IMR-90 (cell line): ENCODE data around the gene RBFOX1.

Experiments used
- CTCF ChIP-seq: conservative IDR thresholded peaks from 2 replicates; pipeline ENCODE4 v1.5.1; 2012; ENCODE audit warnings: mild to moderate bottlenecking, low read depth, low read length, improper control_type of control experiment
- MAZ ChIP-seq: IDR thresholded peaks from 2 replicates; pipeline ENCODE4 v1.6.1; 2012; ENCODE audit warnings: low read depth, mild to moderate bottlenecking, low read length, improper control_type of control experiment, moderate library complexity, borderline replicate concordance
- MXI1 ChIP-seq: IDR thresholded peaks from 2 replicates; pipeline ENCODE4 v1.6.1; 2012; ENCODE audit warnings: low read depth, mild to moderate bottlenecking, low read length, moderate library complexity, borderline replicate concordance
- NFE2L2 ChIP-seq: fragments of 150-350 bp; IDR thresholded peaks from 2 replicates; pipeline ENCODE4 v1.6.1; 2016; ENCODE audit warnings: low read depth, mild to moderate bottlenecking, low read length
- POLR2A ChIP-seq: IDR thresholded peaks from 2 replicates; pipeline ENCODE4 v1.6.1; 2012; ENCODE audit warnings: mild to moderate bottlenecking, low read depth, low read length
- RAD21 ChIP-seq: IDR thresholded peaks from 2 replicates; pipeline ENCODE4 v1.6.1; 2012; ENCODE audit warnings: low read length, improper control_type of control experiment
- SMC3 ChIP-seq: fragments of 150-350 bp; IDR thresholded peaks from 2 replicates; pipeline ENCODE4 v1.6.1; 2016; ENCODE audit warnings: low read depth, mild to moderate bottlenecking, antibody characterized with exemption, low read length, moderate library complexity
- USF2 ChIP-seq: fragments of 150-350 bp; IDR thresholded peaks from 2 replicates; pipeline ENCODE4 v1.6.1; 2017; ENCODE audit warnings: mild to moderate bottlenecking, antibody characterized with exemption, low read length, low read depth

GRCh38 chr16:7644811-7645210, 312.2 kb downstream of the RBFOX1 start:
- no peak for TF ChIP-seq CTCF
- no peak for TF ChIP-seq POLR2A
- TF ChIP-seq RAD21 = no peak
- TF ChIP-seq SMC3 = no peak
- no peak for TF ChIP-seq MXI1
- TF ChIP-seq USF2 = no peak
- no peak for TF ChIP-seq NFE2L2
- no peak for TF ChIP-seq MAZ
